HL-60 (cell line): ENCODE measurements around the gene PDGFC.

ENCODE experiments used
- CTCF ChIP-seq: IDR thresholded peaks from one replicate; pipeline ENCODE4 v1.5.1; 2011; ENCODE audit warnings: low read length, control low read depth, inconsistent platforms; ENCODE audit not compliant: insufficient read depth
- POLR2AphosphoS5 ChIP-seq: IDR thresholded peaks from 2 replicates; pipeline ENCODE4 v1.6.1; 2012; ENCODE audit warnings: low read depth

GRCh38 chr4:156966836-156967235 lies 4.8 kb downstream of the PDGFC start:
- TF ChIP-seq POLR2AphosphoS5: no peak
- no peak for TF ChIP-seq CTCF
